ENCODE data around the gene SUDS3. TPM values are rescaled to one million over a fixed set of nuclear protein-coding genes. Genes with fewer than 3 reads are reported as not detected.

SUDS3 gene, protein sequence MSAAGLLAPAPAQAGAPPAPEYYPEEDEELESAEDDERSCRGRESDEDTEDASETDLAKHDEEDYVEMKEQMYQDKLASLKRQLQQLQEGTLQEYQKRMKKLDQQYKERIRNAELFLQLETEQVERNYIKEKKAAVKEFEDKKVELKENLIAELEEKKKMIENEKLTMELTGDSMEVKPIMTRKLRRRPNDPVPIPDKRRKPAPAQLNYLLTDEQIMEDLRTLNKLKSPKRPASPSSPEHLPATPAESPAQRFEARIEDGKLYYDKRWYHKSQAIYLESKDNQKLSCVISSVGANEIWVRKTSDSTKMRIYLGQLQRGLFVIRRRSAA
- polyA plus RNA-seq (ENCODE audit: insufficient read length in 3 of 3), result 10 to 100 TPM; 42.6 to 60.6 (median 54.7) TPM
- long read RNA-seq, donor 1, full-length matches to known transcripts, result 3 of 10 reads
- long read RNA-seq, donor 1, partial matches to known transcripts, result 7 of 10 reads
- long read RNA-seq, donor 1, other reads (novel, unspliced or antisense), result 0 of 10 reads
- long read RNA-seq, donor 2, full-length matches to known transcripts, result 9 of 9 reads
- long read RNA-seq, donor 2, partial matches to known transcripts, result 0 of 9 reads
- long read RNA-seq, donor 2, other reads (novel, unspliced or antisense), result 0 of 9 reads
- long read RNA-seq, donor 3, full-length matches to known transcripts, result 5 of 11 reads
- long read RNA-seq, donor 3, partial matches to known transcripts, result 6 of 11 reads
- long read RNA-seq, donor 3, other reads (novel, unspliced or antisense), result 0 of 11 reads
- long read RNA-seq, donor 4, full-length matches to known transcripts, result 5 of 11 reads
- long read RNA-seq, donor 4, partial matches to known transcripts, result 6 of 11 reads
- long read RNA-seq, donor 4, other reads (novel, unspliced or antisense), result 0 of 11 reads
- long read RNA-seq, donor 5, full-length matches to known transcripts, result 1 of 8 reads
- long read RNA-seq, donor 5, partial matches to known transcripts, result 7 of 8 reads
- long read RNA-seq, donor 5, other reads (novel, unspliced or antisense), result 0 of 8 reads
- long read RNA-seq, donor 6, full-length matches to known transcripts, result 8 of 26 reads
- long read RNA-seq, donor 6, partial matches to known transcripts, result 18 of 26 reads
- long read RNA-seq, donor 6, other reads (novel, unspliced or antisense), result 0 of 26 reads
- long read RNA-seq, donor 7, full-length matches to known transcripts, result 4 of 26 reads
- long read RNA-seq, donor 7, partial matches to known transcripts, result 22 of 26 reads
- long read RNA-seq, donor 7, other reads (novel, unspliced or antisense), result 0 of 26 reads
- long read RNA-seq, donor 8, partial matches to known transcripts, result 8 of 8 reads
- long read RNA-seq, donor 8, other reads (novel, unspliced or antisense), result 0 of 8 reads
- long read RNA-seq, donor 9, full-length matches to known transcripts, result 8 of 19 reads
- long read RNA-seq, donor 9, partial matches to known transcripts, result 11 of 19 reads
- long read RNA-seq, donor 9, other reads (novel, unspliced or antisense), result 0 of 19 reads
- long read RNA-seq, donor 10, full-length matches to known transcripts, result 4 of 19 reads
- long read RNA-seq, donor 10, partial matches to known transcripts, result 9 of 19 reads
- long read RNA-seq, donor 10, other reads (novel, unspliced or antisense), result 6 of 19 reads
- long read RNA-seq, donor 11, full-length matches to known transcripts, result 2 of 13 reads
- long read RNA-seq, donor 11, partial matches to known transcripts, result 6 of 13 reads
- long read RNA-seq, donor 11, other reads (novel, unspliced or antisense), result 5 of 13 reads
- long read RNA-seq, donor 12, full-length matches to known transcripts, result 7 of 20 reads
- long read RNA-seq, donor 12, partial matches to known transcripts, result 8 of 20 reads
- long read RNA-seq, donor 12, other reads (novel, unspliced or antisense), result 5 of 20 reads
- long read RNA-seq, donor 13, partial matches to known transcripts, result 44 of 44 reads
- long read RNA-seq, donor 13, other reads (novel, unspliced or antisense), result 0 of 44 reads
- long read RNA-seq, donor 14, result 0 reads
- long read RNA-seq, donor 15, full-length matches to known transcripts, result 6 of 18 reads
- long read RNA-seq, donor 15, partial matches to known transcripts, result 12 of 18 reads
- long read RNA-seq, donor 15, other reads (novel, unspliced or antisense), result 0 of 18 reads
- long read RNA-seq, donor 16, full-length matches to known transcripts, result 7 of 13 reads
- long read RNA-seq, donor 16, partial matches to known transcripts, result 6 of 13 reads
- long read RNA-seq, donor 16, other reads (novel, unspliced or antisense), result 0 of 13 reads

GRCh38 chr12:118376089-118377020 is at the start of gene SUDS3:
TSS of gene SUDS3 (plus strand) at chr12:118376555. CDS start at chr12:118376692, 137 bp downstream.
- peak; percentile 82 for DNase-seq

GRCh38 chr12:118326991-118327390 is 49.4 kb upstream of the SUDS3 start:
- no peak for DNase-seq

DNA sequence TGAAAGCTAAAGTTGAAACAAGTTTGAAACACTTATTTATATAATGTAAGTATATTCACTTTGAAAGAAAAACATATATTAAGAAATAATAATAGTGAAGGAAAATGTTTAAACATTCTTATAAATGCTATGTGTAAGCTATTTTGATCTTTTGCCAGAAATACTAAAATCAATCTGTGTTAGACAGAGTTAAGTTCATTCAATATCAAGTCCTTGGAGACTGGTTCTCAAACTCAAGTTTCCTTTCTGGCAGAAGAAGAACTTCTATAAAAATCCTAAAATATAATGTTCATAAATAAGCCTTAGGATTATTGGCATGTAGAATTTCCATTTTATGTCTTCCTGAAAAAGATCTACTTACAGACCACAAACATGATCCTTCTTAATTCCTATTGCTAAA is 49.0 kb upstream of the SUDS3 start:
- DNase-seq, result no peak

DNA sequence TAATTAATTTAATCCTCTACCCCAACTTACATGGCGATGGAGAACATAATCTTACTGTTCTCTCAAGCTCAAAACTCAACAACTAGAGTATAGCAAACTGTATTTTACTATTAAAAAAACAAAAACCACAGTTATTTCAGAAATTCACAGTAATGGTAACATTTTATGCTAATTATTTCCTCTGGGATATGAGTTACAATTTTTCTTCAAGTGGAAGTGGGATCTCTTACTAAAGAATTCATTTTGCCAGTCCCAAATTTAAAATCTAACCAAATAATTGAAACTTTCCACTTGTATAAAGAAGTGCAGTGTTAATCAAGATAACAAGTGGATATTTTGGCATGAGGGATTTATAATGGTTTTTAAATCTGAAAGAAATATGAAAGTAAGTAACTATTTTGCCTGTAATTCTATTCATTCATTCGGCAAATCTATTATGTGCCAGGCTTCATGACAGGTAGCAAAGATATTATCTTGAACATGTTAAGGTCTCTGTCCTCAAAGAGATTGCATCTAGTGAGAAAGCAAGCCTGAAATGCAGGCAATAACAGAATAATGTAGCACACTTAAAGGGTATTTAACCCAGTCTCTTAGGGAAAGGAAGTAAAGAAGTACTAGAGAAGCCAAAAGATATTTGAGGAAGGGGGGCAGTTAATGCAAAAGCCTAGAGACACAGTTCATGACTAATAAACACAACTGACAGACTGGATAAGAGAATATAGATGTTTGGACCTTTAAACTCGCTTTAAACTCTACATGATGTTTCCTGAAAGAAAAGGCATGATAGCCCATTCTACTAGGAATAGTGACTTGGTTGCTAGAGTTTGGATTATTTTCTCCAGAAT is 47.6 kb upstream of the SUDS3 start:
- DNase-seq, result no peak

- no peak for DNase-seq
Observed at GRCh38 chr12:118330421-118331018, 45.8 kb upstream of the SUDS3 start.

DNA sequence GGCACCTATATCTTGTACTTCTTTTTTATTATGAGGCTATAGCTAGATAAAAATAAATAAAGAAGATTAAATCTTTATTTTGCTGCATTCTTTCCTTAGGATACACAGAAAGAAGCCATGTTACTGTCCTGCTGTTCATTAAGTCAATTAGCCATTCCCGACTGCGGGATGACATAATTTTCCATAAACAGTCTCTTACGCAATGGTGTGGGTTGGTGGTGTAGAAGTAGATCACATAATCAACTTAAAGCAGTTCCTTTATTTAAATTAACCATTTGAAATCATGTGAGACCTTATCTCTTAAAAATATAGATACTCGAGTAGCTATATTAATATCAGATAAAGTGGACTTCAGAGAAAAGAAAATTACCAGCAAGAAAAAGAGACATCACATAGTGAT is 43.8 kb upstream of the SUDS3 start:
- no peak for DNase-seq

GRCh38 chr12:118334241-118334640 is 42.1 kb upstream of the SUDS3 start:
- no peak for DNase-seq

GRCh38 chr12:118334939-118335567 is 41.3 kb upstream of the SUDS3 start:
- no peak for DNase-seq

GRCh38 chr12:118336123-118336522 is 40.2 kb upstream of the SUDS3 start:
- no peak for DNase-seq

- DNase-seq, result no peak
Observed at GRCh38 chr12:118337194-118337838, 39.0 kb upstream of the SUDS3 start.

DNA sequence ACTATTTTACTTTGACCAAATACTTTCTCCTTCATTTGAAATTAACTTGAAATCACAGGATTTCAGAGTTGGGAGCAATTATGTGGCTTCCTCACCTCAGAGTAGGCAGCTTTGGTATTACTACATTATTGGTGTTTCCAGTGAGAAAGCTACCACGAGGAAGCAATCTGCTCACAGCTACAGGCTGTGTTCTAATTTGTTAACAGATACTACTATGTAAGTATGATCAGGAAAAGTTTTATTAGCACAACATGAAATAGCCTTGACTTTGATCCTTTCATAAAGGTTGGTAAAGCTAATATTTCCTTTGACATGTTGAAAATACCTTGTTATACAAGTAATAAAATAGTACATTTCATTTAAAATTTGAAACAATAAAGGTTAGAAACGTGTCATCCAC is 34.3 kb upstream of the SUDS3 start:
- no peak for DNase-seq

GRCh38 chr12:118344829-118345228 is 31.5 kb upstream of the SUDS3 start:
- DNase-seq, result peak; percentile 12

- no peak for DNase-seq
Observed at GRCh38 chr12:118345355-118345754, 31.0 kb upstream of the SUDS3 start.

DNA sequence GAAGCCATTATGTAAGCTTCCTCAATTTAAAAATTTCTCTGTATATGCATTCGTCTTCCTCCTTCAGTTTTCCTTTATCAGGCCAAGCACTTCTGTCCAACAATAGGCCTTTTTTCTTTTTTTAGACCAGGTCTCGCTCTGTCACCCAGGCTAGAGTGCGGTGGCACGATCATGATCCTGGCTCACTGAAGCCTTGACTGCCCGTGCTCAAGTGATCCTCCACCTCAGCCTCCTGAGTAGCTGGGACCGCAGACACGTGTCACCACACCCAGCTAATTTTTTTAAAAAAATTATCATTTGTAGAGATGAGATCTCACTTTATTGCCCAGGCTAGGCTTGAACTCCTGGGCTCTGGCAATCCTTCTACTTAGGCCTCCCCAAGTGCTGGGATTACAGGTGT is 29.5 kb upstream of the SUDS3 start:
- no peak for DNase-seq

- DNase-seq, result no peak
Observed at GRCh38 chr12:118347916-118348315, 28.4 kb upstream of the SUDS3 start.

GRCh38 chr12:118350908-118351559 is 25.3 kb upstream of the SUDS3 start:
- no peak for DNase-seq
